Measurements from ENCODE around the gene TNK2.

TNK2 gene

GRCh38 chr3:195892105-195893043, 16.0 kb downstream of the TNK2 start:
- no peak overlapping the region for H3K4me3 ChIP-seq (ENCODE audit: low read depth, low read length)
- no peak for DNase-seq (ENCODE audit: low read depth)
- TF ChIP-seq CTCF (IDR thresholded peaks at IDR 0.05; ENCODE audit: low read depth, low read length, missing control alignments): no peak

- DNase-seq (ENCODE audit: low read depth): no peak
- no peak for TF ChIP-seq CTCF (IDR thresholded peaks at IDR 0.05; ENCODE audit: low read depth, low read length, missing control alignments)
- H3K4me3 ChIP-seq (ENCODE audit: low read depth, low read length): no peak overlapping the region
Observed at GRCh38 chr3:195891431-195892104, 16.8 kb downstream of the TNK2 start.

GRCh38 chr3:195889870-195890295, 18.5 kb downstream of the TNK2 start:
- no peak overlapping the region for H3K4me3 ChIP-seq (ENCODE audit: low read depth, low read length)
- TF ChIP-seq CTCF (IDR thresholded peaks at IDR 0.05; ENCODE audit: low read depth, low read length, missing control alignments): no peak
- no peak for DNase-seq (ENCODE audit: low read depth)

- H3K4me3 ChIP-seq (ENCODE audit: low read depth, low read length): no peak overlapping the region
- no peak for DNase-seq (ENCODE audit: low read depth)
- no peak for TF ChIP-seq CTCF (IDR thresholded peaks at IDR 0.05; ENCODE audit: low read depth, low read length, missing control alignments)
Observed at GRCh38 chr3:195888981-195889869, 19.1 kb downstream of the TNK2 start.

GRCh38 chr3:195888311-195888761, 20.0 kb downstream of the TNK2 start:
- no peak overlapping the region for H3K4me3 ChIP-seq (ENCODE audit: low read depth, low read length)
- TF ChIP-seq CTCF (IDR thresholded peaks at IDR 0.05; ENCODE audit: low read depth, low read length, missing control alignments): no peak
- no peak for DNase-seq (ENCODE audit: low read depth)

- H3K4me3 ChIP-seq (ENCODE audit: low read depth, low read length): no peak overlapping the region
- TF ChIP-seq CTCF (IDR thresholded peaks at IDR 0.05; ENCODE audit: low read depth, low read length, missing control alignments): no peak
- DNase-seq (ENCODE audit: low read depth): no peak
Observed at GRCh38 chr3:195887670-195888069, 20.7 kb downstream of the TNK2 start.

Measured in GM12864 (cell line).